ENCODE data around the gene MYLK. TPM values are rescaled to one million over a fixed set of nuclear protein-coding genes. Genes with fewer than 3 reads are reported as not detected.

The MYLK gene
- polyA plus RNA-seq, 3 donors = 0.35 to 1.3 (median 0.51) TPM

GRCh38 chr3:123831420-123831819 lies 52.7 kb downstream of the MYLK start:
- no peak for DNase-seq
- Histone ChIP-seq H3K4me3 (replicated peaks in 1 of 3; ENCODE audit: low read depth in 2 of 3, low read length in 3 of 3) (no peak overlapping the region), H3K79me2 (ENCODE audit: insufficient read depth, low read length) (no peaks in the 10 kb centered on the region), H3K4me1 (ENCODE audit: control insufficient read depth in 1 of 2, insufficient read depth in 2 of 2, low read length in 2 of 2) (no peaks in the 10 kb centered on the region), H3K9me3 (replicated peaks in 1 of 2; ENCODE audit: control insufficient read depth in 1 of 2, insufficient read depth in 1 of 2, low read length in 2 of 2) (peaks cover 4 to 17% of the 10 kb centered on the region in 2 donors), H4K20me1 (ENCODE audit: insufficient read depth, low read length) (no peaks in the 10 kb centered on the region), H3K9ac (ENCODE audit: insufficient read depth, low read length, poor library complexity, severe bottlenecking) (no peak overlapping the region), H3K4me2 (replicated peaks; ENCODE audit: extremely low read depth, low read length, poor library complexity, severe bottlenecking) (no peak overlapping the region), H3K36me3 (replicated peaks in 1 of 2; ENCODE audit: control insufficient read depth in 1 of 2, insufficient read depth in 2 of 2, low read length in 2 of 2) (no peaks in the 10 kb centered on the region), H3K27ac (ENCODE audit: low read depth in 1 of 2, low read length in 2 of 2) (no peak overlapping the region), H2AFZ (ENCODE audit: insufficient read depth, low read depth, low read length, poor library complexity, severe bottlenecking) (no peak overlapping the region), H3K27me3 (ENCODE audit: control insufficient read depth in 2 of 2, insufficient read depth in 2 of 2, low read length in 2 of 2) (no peaks in the 10 kb centered on the region)
- no peak overlapping the region for H3K27ac Mint-ChIP-seq
- H3K4me1 Mint-ChIP-seq = peaks cover 3% of the 10 kb centered on the region
- 66% methylated on average over 5 of the region's 7 CpGs for WGBS (ENCODE audit: insufficient coverage)
- H3K36me3 Mint-ChIP-seq = no peaks in the 10 kb centered on the region
- no peaks in the 10 kb centered on the region for H3K27me3 Mint-ChIP-seq (ENCODE audit: low read depth in 3 of 3)
- H3K4me3 Mint-ChIP-seq = no peak overlapping the region
- H3K9me3 Mint-ChIP-seq = peaks cover 14 to 25% (median 21%) of the 10 kb centered on the region in 7 donors
- TF ChIP-seq CTCF (IDR thresholded peaks at IDR 0.05) = no peak
- intact Hi-C loops (cut with micrococcal nuclease) = no loop called here

DNA sequence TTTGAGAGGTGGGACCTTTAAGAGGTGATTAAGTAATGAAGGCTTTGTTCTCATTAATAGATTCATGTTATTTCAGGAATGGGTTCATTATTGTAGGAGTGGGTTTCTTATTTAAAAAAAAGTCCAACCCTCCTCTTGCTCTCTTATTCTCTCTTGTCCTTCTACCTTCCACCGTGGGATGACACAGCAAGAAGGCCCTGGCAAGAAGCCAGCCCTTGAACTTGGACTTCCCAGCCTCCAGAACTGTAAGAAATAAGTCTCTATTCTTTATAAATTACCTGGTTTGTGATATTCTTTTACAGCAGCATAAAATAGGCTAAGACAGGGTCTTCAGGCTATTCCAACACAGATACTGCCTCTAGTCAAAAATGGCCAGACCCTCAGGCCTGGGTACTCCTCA lies 62.2 kb downstream of the MYLK start:
- no peaks in the 10 kb centered on the region for H3K27me3 ChIP-seq (ENCODE audit: control insufficient read depth in 2 of 2, insufficient read depth in 2 of 2, low read length in 2 of 2)
- H3K27ac ChIP-seq (ENCODE audit: low read depth in 1 of 2, low read length in 2 of 2) = no peak overlapping the region
- H2AFZ ChIP-seq (ENCODE audit: insufficient read depth, low read depth, low read length, poor library complexity, severe bottlenecking) = no peak overlapping the region
- no peaks in the 10 kb centered on the region for H3K79me2 ChIP-seq (ENCODE audit: insufficient read depth, low read length)
- no peaks in the 10 kb centered on the region for H4K20me1 ChIP-seq (ENCODE audit: insufficient read depth, low read length)
- Mint-ChIP-seq H3K9me3 (peaks cover 24 to 43% (median 37%) of the 10 kb centered on the region in 7 donors), H3K4me3 (no peak overlapping the region), H3K4me1 (no peaks in the 10 kb centered on the region), H3K27ac (no peak overlapping the region), H3K27me3 (ENCODE audit: low read depth in 3 of 3) (peaks cover 2% of the 10 kb centered on the region in 3 donors), H3K36me3 (no peaks in the 10 kb centered on the region)
- no peaks in the 10 kb centered on the region for H3K4me1 ChIP-seq (ENCODE audit: control insufficient read depth in 1 of 2, insufficient read depth in 2 of 2, low read length in 2 of 2)
- DNase-seq = no peak
- WGBS (ENCODE audit: insufficient coverage) = no CpG with 5 or more reads among the region's 1 CpG
- intact Hi-C loops (cut with micrococcal nuclease) = no loop called here
- no peak for TF ChIP-seq CTCF (IDR thresholded peaks at IDR 0.05)
- peaks cover 32 to 48% of the 10 kb centered on the region in 2 donors for H3K9me3 ChIP-seq (replicated peaks in 1 of 2; ENCODE audit: control insufficient read depth in 1 of 2, insufficient read depth in 1 of 2, low read length in 2 of 2)
- no peak overlapping the region for H3K9ac ChIP-seq (ENCODE audit: insufficient read depth, low read length, poor library complexity, severe bottlenecking)
- no peaks in the 10 kb centered on the region for H3K36me3 ChIP-seq (replicated peaks in 1 of 2; ENCODE audit: control insufficient read depth in 1 of 2, insufficient read depth in 2 of 2, low read length in 2 of 2)
- H3K4me3 ChIP-seq (replicated peaks in 1 of 3; ENCODE audit: low read depth in 2 of 3, low read length in 3 of 3) = no peak overlapping the region
- no peak overlapping the region for H3K4me2 ChIP-seq (replicated peaks; ENCODE audit: extremely low read depth, low read length, poor library complexity, severe bottlenecking)

Data from CD14-positive monocyte (primary cell).